ENCODE measurements around the gene MPHOSPH9. TPM values are rescaled to one million over a fixed set of nuclear protein-coding genes. Genes with fewer than 3 reads are reported as not detected.

Gene MPHOSPH9
- total RNA-seq, 4 donors from 2014 or later, result 17.0 to 43.8 (median 22.1) TPM

- DNase-seq, result no peak
- H3K36me3 ChIP-seq, result no peaks in the 10 kb centered on the region
- TF ChIP-seq POLR2A (IDR thresholded peaks at IDR 0.05), result no peak
- TF ChIP-seq, protein P1, sequence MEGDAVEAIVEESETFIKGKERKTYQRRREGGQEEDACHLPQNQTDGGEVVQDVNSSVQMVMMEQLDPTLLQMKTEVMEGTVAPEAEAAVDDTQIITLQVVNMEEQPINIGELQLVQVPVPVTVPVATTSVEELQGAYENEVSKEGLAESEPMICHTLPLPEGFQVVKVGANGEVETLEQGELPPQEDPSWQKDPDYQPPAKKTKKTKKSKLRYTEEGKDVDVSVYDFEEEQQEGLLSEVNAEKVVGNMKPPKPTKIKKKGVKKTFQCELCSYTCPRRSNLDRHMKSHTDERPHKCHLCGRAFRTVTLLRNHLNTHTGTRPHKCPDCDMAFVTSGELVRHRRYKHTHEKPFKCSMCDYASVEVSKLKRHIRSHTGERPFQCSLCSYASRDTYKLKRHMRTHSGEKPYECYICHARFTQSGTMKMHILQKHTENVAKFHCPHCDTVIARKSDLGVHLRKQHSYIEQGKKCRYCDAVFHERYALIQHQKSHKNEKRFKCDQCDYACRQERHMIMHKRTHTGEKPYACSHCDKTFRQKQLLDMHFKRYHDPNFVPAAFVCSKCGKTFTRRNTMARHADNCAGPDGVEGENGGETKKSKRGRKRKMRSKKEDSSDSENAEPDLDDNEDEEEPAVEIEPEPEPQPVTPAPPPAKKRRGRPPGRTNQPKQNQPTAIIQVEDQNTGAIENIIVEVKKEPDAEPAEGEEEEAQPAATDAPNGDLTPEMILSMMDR (IDR thresholded peaks at IDR 0.05), result no peak
- peak overlapping the region in 3 of 4 donors; percentile 4 to 62 (median 61) for H3K27ac ChIP-seq
- H3K9me3 ChIP-seq, result no peaks in the 10 kb centered on the region
- H3K27me3 ChIP-seq, result no peaks in the 10 kb centered on the region
- no peak overlapping the region for H3K4me3 ChIP-seq
- peaks cover 23 to 62% (median 26%) of the 10 kb centered on the region in 3 donors for H3K4me1 ChIP-seq
- intact Hi-C loops (cut with DNase I), result no loop called here
- 82 to 85% methylated on average over 6 to 8 of the region's 9 CpGs for WGBS, 2 donors
Observed at GRCh38 chr12:123134271-123134671, 98.7 kb downstream of the MPHOSPH9 start.

DNA sequence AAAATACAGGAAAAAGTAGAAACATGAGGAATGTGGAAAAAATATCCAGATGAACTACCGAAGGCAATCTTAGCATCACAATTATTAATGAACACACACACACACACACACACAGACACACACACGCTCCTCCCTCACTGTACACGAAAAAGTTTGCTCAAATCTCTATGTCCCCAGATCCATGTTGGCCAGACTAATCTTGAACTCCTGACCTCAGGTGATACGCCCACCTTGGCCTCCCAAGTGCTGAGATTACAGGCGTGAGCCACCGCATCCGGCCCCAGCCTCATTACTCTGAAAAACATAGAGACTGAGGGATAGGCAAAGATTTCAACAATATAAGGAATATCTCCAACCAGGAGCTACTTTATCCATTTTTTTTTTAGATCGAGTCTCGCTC, 99.2 kb downstream of the MPHOSPH9 start:
- Histone ChIP-seq H3K4me3 (no peak overlapping the region), H3K9me3 (no peaks in the 10 kb centered on the region), H3K36me3 (no peaks in the 10 kb centered on the region), H3K27me3 (no peaks in the 10 kb centered on the region), H3K27ac (no peak overlapping the region), H3K4me1 (peaks cover 23 to 61% (median 26%) of the 10 kb centered on the region in 3 donors)
- no peak for DNase-seq
- WGBS, 2 donors, result 86 to 93% methylated on average over 8 to 9 of the region's 9 CpGs
- no peak for TF ChIP-seq POLR2A (IDR thresholded peaks at IDR 0.05)
- TF ChIP-seq, protein P1 (IDR thresholded peaks at IDR 0.05), result no peak
- intact Hi-C loops (cut with DNase I), result no loop called here

- no peak for DNase-seq
- TF ChIP-seq, protein P1 (IDR thresholded peaks at IDR 0.05), result no peak
- TF ChIP-seq POLR2A (IDR thresholded peaks at IDR 0.05), result no peak
- Histone ChIP-seq H3K4me1 (peaks cover 23 to 66% (median 26%) of the 10 kb centered on the region in 3 donors), H3K4me3 (no peak overlapping the region), H3K27ac (peak overlapping the region in 1 of 4 donors; percentile 23), H3K9me3 (no peaks in the 10 kb centered on the region), H3K36me3 (no peaks in the 10 kb centered on the region), H3K27me3 (no peaks in the 10 kb centered on the region)
- WGBS, 2 donors, result 73 to 83% methylated on average over 3 of the region's 3 CpGs
- intact Hi-C loops (cut with DNase I), result no loop called here
Observed at GRCh38 chr12:123132951-123133619, 99.9 kb downstream of the MPHOSPH9 start.

DNA sequence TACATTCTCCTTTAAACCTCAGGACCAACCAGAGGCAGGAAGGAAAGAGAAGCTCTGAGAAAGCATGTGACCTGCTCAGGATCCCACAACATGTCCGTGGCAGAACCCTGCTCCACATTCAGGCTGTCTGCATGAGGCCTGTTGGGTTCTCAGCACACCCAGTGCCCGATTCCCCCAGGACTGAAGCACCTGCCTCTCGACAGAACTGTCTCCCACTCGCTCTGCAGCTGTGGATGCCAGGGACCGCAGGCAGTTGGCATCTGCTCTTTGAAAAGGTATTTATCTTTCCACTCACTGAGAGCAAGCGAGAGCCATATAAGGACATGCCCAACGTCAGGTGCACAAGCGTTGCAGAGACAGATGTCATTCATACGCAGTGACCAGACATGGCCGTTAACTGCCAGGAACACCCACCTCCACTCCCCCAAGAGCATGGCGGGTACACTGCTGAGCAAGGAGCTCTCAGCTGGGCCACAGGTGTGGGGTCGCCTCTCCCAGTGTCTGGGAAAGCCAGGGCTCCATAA, 101.0 kb downstream of the MPHOSPH9 start:
- H3K4me1 ChIP-seq, result peaks cover 24 to 77% (median 26%) of the 10 kb centered on the region in 3 donors
- intact Hi-C loops (cut with DNase I), result no loop called here
- TF ChIP-seq, protein P1 (IDR thresholded peaks at IDR 0.05), result no peak
- TF ChIP-seq POLR2A (IDR thresholded peaks at IDR 0.05), result no peak

DNA sequence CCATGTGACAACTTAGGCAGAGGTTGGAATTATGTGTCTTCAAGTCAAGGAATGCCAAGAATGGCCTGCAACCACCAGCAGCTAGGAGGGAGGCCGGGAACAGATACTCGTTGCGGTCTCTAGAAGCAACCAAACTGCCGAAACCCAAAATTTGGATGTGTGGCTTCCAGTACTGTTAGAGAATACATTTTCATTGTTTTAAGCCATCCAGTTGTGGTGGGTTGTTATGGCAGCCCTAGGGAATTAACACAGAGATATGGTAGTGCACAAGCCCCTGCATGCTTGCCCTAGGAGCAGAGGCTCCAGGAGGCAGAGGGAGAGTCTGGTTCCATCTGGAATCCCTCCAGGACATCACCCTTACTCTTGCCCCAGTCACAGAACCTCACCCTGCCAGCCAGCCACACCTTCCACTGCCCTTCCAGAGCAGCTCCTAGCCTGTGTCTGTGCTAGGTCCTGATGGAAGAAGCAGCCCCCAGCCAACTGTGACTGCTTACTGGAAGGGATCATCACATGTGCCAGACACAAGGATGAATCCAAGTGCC, 101.6 kb downstream of the MPHOSPH9 start:
- Histone ChIP-seq H3K4me3 (no peak overlapping the region), H3K4me1 (peaks cover 27 to 82% (median 32%) of the 10 kb centered on the region in 3 donors)
- 35 to 61% methylated on average over 4 of the region's 4 CpGs for WGBS, 2 donors

More for the DNA sequence above, 101.0 kb downstream of the MPHOSPH9 start:
- Histone ChIP-seq H3K27ac (peak overlapping the region; percentile 36 to 74 (median 70)), H3K27me3 (no peaks in the 10 kb centered on the region), H3K4me3 (peak overlapping the region in 1 of 4 donors; percentile 12), H3K9me3 (no peaks in the 10 kb centered on the region), H3K36me3 (no peaks in the 10 kb centered on the region)
- no peak for DNase-seq
- 8 to 40% methylated on average over 2 to 11 of the region's 12 CpGs for WGBS, 2 donors

More for the DNA sequence above, 101.6 kb downstream of the MPHOSPH9 start:
- Histone ChIP-seq H3K9me3 (no peaks in the 10 kb centered on the region), H3K27ac (peak overlapping the region; percentile 36 to 74 (median 70)), H3K36me3 (no peaks in the 10 kb centered on the region), H3K27me3 (no peaks in the 10 kb centered on the region)
- no peak for TF ChIP-seq POLR2A (IDR thresholded peaks at IDR 0.05)
- TF ChIP-seq, protein P1 (IDR thresholded peaks at IDR 0.05), result no peak
- intact Hi-C loops (cut with DNase I), result no loop called here
- DNase-seq, result no peak
